H9 (cell line): ENCODE measurements around the gene PNPLA8. TPM values are rescaled to one million over a fixed set of nuclear protein-coding genes. Genes with fewer than 3 reads are reported as not detected.
"Not testable (repeated sequence)": the region's sequence is repeated elsewhere in the genome, so short reads cannot be mapped to it uniquely, and the experiment has no call there.

Experiments
- DNase-seq: peaks from one replicate; pipeline ENCODE4 v3.0.0-alpha.2; 2017
- H2AFZ ChIP-seq: one replicate; pipeline ENCODE4 v1.6.1; 2013; ENCODE audit warnings: mild to moderate bottlenecking, low read length, control low read depth, moderate library complexity
- H2AK5ac ChIP-seq: 2 replicates; pipeline ENCODE4 v1.6.1; 2013; ENCODE audit warnings: low read length, control low read depth, mixed read lengths; ENCODE audit not compliant: insufficient read length
- H2BK120ac ChIP-seq: one replicate; pipeline ENCODE4 v1.6.1; 2013; ENCODE audit warnings: low read depth, mild to moderate bottlenecking, low read length, control low read depth, inconsistent platforms; ENCODE audit not compliant: poor library complexity, severe bottlenecking
- H2BK12ac ChIP-seq: 2 replicates; pipeline ENCODE4 v1.6.1; 2013; ENCODE audit warnings: low read length, control low read depth, mixed read lengths, low read depth; ENCODE audit not compliant: insufficient read length
- H2BK15ac ChIP-seq: 2 replicates; pipeline ENCODE4 v1.6.1; 2013; ENCODE audit warnings: low read depth, low read length, control low read depth
- H2BK20ac ChIP-seq: one replicate; pipeline ENCODE4 v1.6.1; 2013; ENCODE audit warnings: low read depth, mild to moderate bottlenecking, low read length, control low read depth, inconsistent platforms; ENCODE audit not compliant: poor library complexity, severe bottlenecking
- H2BK5ac ChIP-seq: 2 replicates; pipeline ENCODE4 v1.6.1; 2013; ENCODE audit warnings: low read length, control low read depth, mixed read lengths; ENCODE audit not compliant: insufficient read length
- H3K14ac ChIP-seq: 2 replicates; pipeline ENCODE4 v1.6.1; 2013; ENCODE audit warnings: low read length, control low read depth; ENCODE audit not compliant: insufficient read depth
- H3K18ac ChIP-seq: 2 replicates; pipeline ENCODE4 v1.6.1; 2013; ENCODE audit warnings: low read depth, mild to moderate bottlenecking, mixed read lengths, low read length, control low read depth; ENCODE audit not compliant: insufficient read length
- H3K23ac ChIP-seq: 2 replicates; pipeline ENCODE4 v1.6.1; 2013; ENCODE audit warnings: low read length, control low read depth, mixed read lengths, low read depth; ENCODE audit not compliant: insufficient read length
- H3K23me2 ChIP-seq: 2 replicates; pipeline ENCODE4 v1.6.1; 2013; ENCODE audit warnings: low read depth, mild to moderate bottlenecking, mixed read lengths, low read length, control low read depth; ENCODE audit not compliant: insufficient read length, poor library complexity, severe bottlenecking
- H3K27ac ChIP-seq: 2 replicates; pipeline ENCODE4 v1.5.1; 2013; ENCODE audit warnings: low read length, control low read depth, mixed read lengths, low read depth; ENCODE audit not compliant: insufficient read length
- H3K27me3 ChIP-seq: 2 replicates; pipeline ENCODE4 v1.6.1; 2013; ENCODE audit warnings: low read length, control low read depth, inconsistent platforms; ENCODE audit not compliant: insufficient read depth
- H3K4ac ChIP-seq: 2 replicates; pipeline ENCODE4 v1.6.1; 2013; ENCODE audit warnings: low read depth, mild to moderate bottlenecking, control low read depth, inconsistent platforms, low read length, moderate library complexity
- H3K4me1 ChIP-seq: 2 replicates; pipeline ENCODE4 v1.6.1; 2013; ENCODE audit warnings: low read length, control low read depth, inconsistent platforms; ENCODE audit not compliant: insufficient read depth
- H3K4me2 ChIP-seq: 2 replicates; pipeline ENCODE4 v1.6.1; 2013; ENCODE audit warnings: low read length, control low read depth, mixed read lengths; ENCODE audit not compliant: insufficient read length, insufficient read depth
- H3K56ac ChIP-seq: 2 replicates; pipeline ENCODE4 v1.6.1; 2013; ENCODE audit warnings: low read depth, mild to moderate bottlenecking, mixed read lengths, low read length, control low read depth; ENCODE audit not compliant: insufficient read length
- H3K79me1 ChIP-seq: 2 replicates; pipeline ENCODE4 v1.6.1; 2013; ENCODE audit warnings: low read depth, mild to moderate bottlenecking, moderate library complexity, low read length, control low read depth, inconsistent platforms; ENCODE audit not compliant: insufficient read depth, poor library complexity, severe bottlenecking
- H3K79me2 ChIP-seq: 2 replicates; pipeline ENCODE4 v1.6.1; 2013; ENCODE audit warnings: low read length, control low read depth, inconsistent platforms; ENCODE audit not compliant: insufficient read depth
- H3K9ac ChIP-seq: 2 replicates; pipeline ENCODE4 v1.6.1; 2013; ENCODE audit warnings: low read length, control low read depth, mixed read lengths; ENCODE audit not compliant: insufficient read length; ENCODE audit errors: extremely low read depth
- H3K9me3 ChIP-seq: one replicate; pipeline ENCODE4 v1.6.1; 2013; ENCODE audit warnings: low read depth, low read length, inconsistent platforms; ENCODE audit not compliant: control insufficient read depth
- H3T11ph ChIP-seq: one replicate; pipeline ENCODE4 v1.6.1; 2013; ENCODE audit warnings: mild to moderate bottlenecking, low read length, control low read depth, inconsistent platforms
- H4K20me1 ChIP-seq: one replicate; pipeline ENCODE4 v1.6.1; 2013; ENCODE audit not compliant: control insufficient read depth, insufficient read length, insufficient read depth
- H4K5ac ChIP-seq: 2 replicates; pipeline ENCODE4 v1.6.1; 2013; ENCODE audit warnings: low read depth, mild to moderate bottlenecking, mixed read lengths, low read length, control low read depth; ENCODE audit not compliant: insufficient read length
- H4K8ac ChIP-seq: replicated peaks from 2 replicates; pipeline ENCODE4 v1.6.1; 2013; ENCODE audit warnings: low read length, control low read depth, mixed read lengths, low read depth; ENCODE audit not compliant: insufficient read length
- H4K91ac ChIP-seq: 2 replicates; pipeline ENCODE4 v1.6.1; 2013; ENCODE audit warnings: low read depth, mild to moderate bottlenecking, moderate library complexity, mixed read lengths, low read length, control low read depth; ENCODE audit not compliant: insufficient read length
- H3K27ac Mint-ChIP-seq, 3 experiments: 2 replicates in 2 of 3; 3 replicates in 1 of 3; pipeline ENCODE4 v1.8.0; 2020 to 2021; ENCODE audit warnings: mixed read lengths in 3 of 3, mild to moderate bottlenecking in 1 of 3, moderate library complexity in 1 of 3
- H3K27me3 Mint-ChIP-seq: 2 replicates; pipeline ENCODE4 v1.8.0; 2021; ENCODE audit warnings: low read depth, mild to moderate bottlenecking, moderate library complexity, mixed read lengths
- H3K36me3 Mint-ChIP-seq, 3 experiments: 2 replicates in 2 of 3; 3 replicates in 1 of 3; pipeline ENCODE4 v1.8.0; 2020 to 2021; ENCODE audit warnings: low read depth in 3 of 3, mixed read lengths in 3 of 3; ENCODE audit not compliant: insufficient read depth in 1 of 3
- H3K4me1 Mint-ChIP-seq, 2 experiments: 2 replicates each; pipeline ENCODE4 v1.8.0; 2020; ENCODE audit warnings: mixed read lengths in 2 of 2
- H3K4me3 Mint-ChIP-seq, 2 experiments: 2 replicates in 1 of 2; 3 replicates in 1 of 2; pipeline ENCODE4 v1.8.0; 2020 to 2021; ENCODE audit warnings: mild to moderate bottlenecking in 2 of 2, mixed read lengths in 2 of 2, moderate library complexity in 1 of 2
- H3K9me3 Mint-ChIP-seq, 2 experiments: 2 replicates in 1 of 2; 3 replicates in 1 of 2; pipeline ENCODE4 v1.8.0; 2020; ENCODE audit warnings: mild to moderate bottlenecking in 2 of 2, mixed read lengths in 2 of 2, moderate library complexity in 1 of 2
- CTCF ChIP-seq: fragments of 200-600 bp; sonication (generic); conservative IDR thresholded peaks from 3 replicates; pipeline ENCODE4 v1.8.0; 2021; ENCODE audit warnings: antibody characterized with exemption, mild to moderate bottlenecking
- WGBS: extraction: QIAGEN DNeasy Blood & Tissue Kit; methylation state at CpG from one replicate; pipeline ENCODE4 v1.1.7; 2013; ENCODE audit warnings: missing lambda C conversion rate, low lambda C conversion rate, mixed read lengths; ENCODE audit not compliant: insufficient read length; ENCODE audit errors: extremely low coverage; 5-methylcytosine and 5-hydroxymethylcytosine counted together
- total RNA-seq: library from RNA; stranded (reverse); gene quantifications from 2 replicates; pipeline ENCODE4 v1.2.1, GENCODE V29; 2021

Gene PNPLA8
- total RNA-seq, 1 experiment from 2014 or later: 11.7 TPM

- no peak overlapping the region for H3K4ac ChIP-seq
- no peaks in the 10 kb centered on the region for H3K23me2 ChIP-seq
- H3K27me3 Mint-ChIP-seq: peaks cover 2% of the 10 kb centered on the region; the same call in 1 of the 2 replicates
- no peak overlapping the region for H3K4me3 Mint-ChIP-seq
- no peak overlapping the region for H2BK120ac ChIP-seq
- no peak overlapping the region for H2AK5ac ChIP-seq
- peaks cover 10 to 12% of the 10 kb centered on the region in 2 experiments for H3K4me1 Mint-ChIP-seq
- H3K9ac ChIP-seq: no peak overlapping the region
- H3K9me3 ChIP-seq: no peaks in the 10 kb centered on the region
- H3T11ph ChIP-seq: no peak overlapping the region
- H3K27ac ChIP-seq: no peak overlapping the region
- H3K36me3 Mint-ChIP-seq: no peaks in the 10 kb centered on the region
- no peaks in the 10 kb centered on the region for H4K20me1 ChIP-seq
- H3K27me3 ChIP-seq: no peaks in the 10 kb centered on the region
- H3K79me2 ChIP-seq: no peaks in the 10 kb centered on the region
- no peak for DNase-seq
- H3K56ac ChIP-seq: no peak overlapping the region
- no peaks in the 10 kb centered on the region for H3K4me1 ChIP-seq
- H2AFZ ChIP-seq: no peak overlapping the region
- H3K14ac ChIP-seq: no peak overlapping the region
- no peaks in the 10 kb centered on the region for H3K79me1 ChIP-seq
- no peak overlapping the region for H3K18ac ChIP-seq
- no peaks in the 10 kb centered on the region for H3K9me3 Mint-ChIP-seq
- H2BK5ac ChIP-seq: no peak overlapping the region
- H3K23ac ChIP-seq: no peak overlapping the region
- no peak for TF ChIP-seq CTCF
- no peak overlapping the region for H4K91ac ChIP-seq
- H4K8ac ChIP-seq: no peak overlapping the region
- H3K4me2 ChIP-seq: no peak overlapping the region
- WGBS: no CpG with 5 or more reads among the region's 2 CpGs
- no peak overlapping the region for H2BK15ac ChIP-seq
- no peak overlapping the region for H2BK12ac ChIP-seq
- no peak overlapping the region for H2BK20ac ChIP-seq
- no peak overlapping the region for H3K27ac Mint-ChIP-seq
- no peak overlapping the region for H4K5ac ChIP-seq
These were observed 58.5 kb downstream of the PNPLA8 start for GRCh38 chr7:108467391-108467790.

GRCh38 chr7:108466322-108466721 lies 59.6 kb downstream of the PNPLA8 start:
- not testable (repeated sequence) for H3K27me3 Mint-ChIP-seq, H2BK15ac ChIP-seq, H2BK12ac ChIP-seq, H3K36me3 Mint-ChIP-seq, H3K56ac ChIP-seq, H3K27me3 ChIP-seq, H2BK20ac ChIP-seq, H3K14ac ChIP-seq, H4K20me1 ChIP-seq, H3K79me2 ChIP-seq, H3K79me1 ChIP-seq, H3K23ac ChIP-seq, H3K27ac Mint-ChIP-seq, H3K27ac ChIP-seq, H3K9me3 ChIP-seq, H2AK5ac ChIP-seq, H3K4me2 ChIP-seq, H2AFZ ChIP-seq, H4K91ac ChIP-seq, H4K8ac ChIP-seq, H3T11ph ChIP-seq, H3K18ac ChIP-seq, H3K23me2 ChIP-seq, H2BK120ac ChIP-seq, H3K4me3 Mint-ChIP-seq, H3K9ac ChIP-seq, H3K4me1 ChIP-seq, H3K4ac ChIP-seq, H3K9me3 Mint-ChIP-seq, DNase-seq, H2BK5ac ChIP-seq, H4K5ac ChIP-seq
- peaks cover 10 to 12% of the 10 kb centered on the region in 2 experiments for H3K4me1 Mint-ChIP-seq
- WGBS: no CpG with 5 or more reads among the region's 2 CpGs
